Measurements from ENCODE around the gene TOLLIP.
A peak's percentile ranks its signal among the peaks of the same experiment; 100 is the strongest.

The TOLLIP gene

DNA sequence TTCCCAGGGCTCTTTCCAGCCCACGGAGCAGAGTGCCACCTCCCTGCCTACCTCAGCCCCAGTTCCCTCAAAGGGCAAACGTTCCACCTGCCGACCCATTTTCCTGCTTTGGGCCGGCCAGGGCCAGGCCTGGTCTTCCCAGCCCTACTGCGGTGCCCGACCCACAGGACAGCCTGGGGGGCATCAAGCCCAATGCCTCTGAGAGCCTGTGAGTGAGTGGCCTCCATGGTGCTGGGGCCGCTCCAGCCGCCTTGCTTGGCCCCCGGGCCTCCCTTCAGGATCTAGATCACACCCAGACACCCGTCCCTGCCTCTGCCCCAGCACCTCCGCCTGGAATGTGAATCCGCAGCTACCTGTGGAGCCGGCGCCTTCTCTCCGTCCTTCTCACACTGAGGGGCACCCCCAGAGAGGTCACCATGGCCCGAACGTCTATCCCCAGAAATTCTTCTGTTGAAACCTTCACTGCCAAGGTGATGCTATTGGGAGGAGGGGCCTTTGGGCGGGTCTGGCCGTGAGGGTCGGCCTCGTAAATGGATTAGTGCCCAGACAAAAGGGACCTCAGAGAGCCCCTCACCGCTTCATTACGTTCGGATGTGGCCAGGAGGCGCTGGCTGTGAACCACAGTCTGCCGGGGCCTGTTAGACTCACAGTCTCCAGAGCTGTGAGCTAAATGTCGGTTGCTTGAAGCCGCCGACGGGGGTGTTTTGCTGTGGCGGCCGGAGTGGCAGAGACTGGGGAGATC is 44.1 kb upstream of the TOLLIP start:
- TF ChIP-seq, protein P1, sequence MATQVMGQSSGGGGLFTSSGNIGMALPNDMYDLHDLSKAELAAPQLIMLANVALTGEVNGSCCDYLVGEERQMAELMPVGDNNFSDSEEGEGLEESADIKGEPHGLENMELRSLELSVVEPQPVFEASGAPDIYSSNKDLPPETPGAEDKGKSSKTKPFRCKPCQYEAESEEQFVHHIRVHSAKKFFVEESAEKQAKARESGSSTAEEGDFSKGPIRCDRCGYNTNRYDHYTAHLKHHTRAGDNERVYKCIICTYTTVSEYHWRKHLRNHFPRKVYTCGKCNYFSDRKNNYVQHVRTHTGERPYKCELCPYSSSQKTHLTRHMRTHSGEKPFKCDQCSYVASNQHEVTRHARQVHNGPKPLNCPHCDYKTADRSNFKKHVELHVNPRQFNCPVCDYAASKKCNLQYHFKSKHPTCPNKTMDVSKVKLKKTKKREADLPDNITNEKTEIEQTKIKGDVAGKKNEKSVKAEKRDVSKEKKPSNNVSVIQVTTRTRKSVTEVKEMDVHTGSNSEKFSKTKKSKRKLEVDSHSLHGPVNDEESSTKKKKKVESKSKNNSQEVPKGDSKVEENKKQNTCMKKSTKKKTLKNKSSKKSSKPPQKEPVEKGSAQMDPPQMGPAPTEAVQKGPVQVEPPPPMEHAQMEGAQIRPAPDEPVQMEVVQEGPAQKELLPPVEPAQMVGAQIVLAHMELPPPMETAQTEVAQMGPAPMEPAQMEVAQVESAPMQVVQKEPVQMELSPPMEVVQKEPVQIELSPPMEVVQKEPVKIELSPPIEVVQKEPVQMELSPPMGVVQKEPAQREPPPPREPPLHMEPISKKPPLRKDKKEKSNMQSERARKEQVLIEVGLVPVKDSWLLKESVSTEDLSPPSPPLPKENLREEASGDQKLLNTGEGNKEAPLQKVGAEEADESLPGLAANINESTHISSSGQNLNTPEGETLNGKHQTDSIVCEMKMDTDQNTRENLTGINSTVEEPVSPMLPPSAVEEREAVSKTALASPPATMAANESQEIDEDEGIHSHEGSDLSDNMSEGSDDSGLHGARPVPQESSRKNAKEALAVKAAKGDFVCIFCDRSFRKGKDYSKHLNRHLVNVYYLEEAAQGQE (IDR thresholded peaks at IDR 0.05; ENCODE audit: low read depth): no peak
- TF ChIP-seq TCF12 (IDR thresholded peaks at IDR 0.05; ENCODE audit: low read depth) (0 out of 2 replicates have a peak, but pooled peaks have one; percentile 16), CREB1 (IDR thresholded peaks at IDR 0.05; ENCODE audit: low read depth) (no peak), FOXM1 (IDR thresholded peaks at IDR 0.05; ENCODE audit: borderline replicate concordance, low read depth) (no peak), RAD21 (IDR thresholded peaks at IDR 0.05; ENCODE audit: low read depth) (no peak), ZBTB7A (IDR thresholded peaks at IDR 0.05; ENCODE audit: low read depth) (0 out of 2 replicates have a peak, but pooled peaks have one; percentile 32), TEAD4 (IDR thresholded peaks at IDR 0.05) (no peak), EGR1 (IDR thresholded peaks at IDR 0.05) (no peak), USF1 (IDR thresholded peaks at IDR 0.05) (no peak), CEBPB (IDR thresholded peaks at IDR 0.05) (no peak), NFIC (IDR thresholded peaks at IDR 0.05) (no peak), YY1 (IDR thresholded peaks at IDR 0.05; ENCODE audit: low read depth) (no peak), EP300 (IDR thresholded peaks at IDR 0.05; ENCODE audit: borderline replicate concordance) (no peak), TAF1 (IDR thresholded peaks at IDR 0.05; ENCODE audit: low read depth) (no peak)
- TF ChIP-seq, protein P2, sequence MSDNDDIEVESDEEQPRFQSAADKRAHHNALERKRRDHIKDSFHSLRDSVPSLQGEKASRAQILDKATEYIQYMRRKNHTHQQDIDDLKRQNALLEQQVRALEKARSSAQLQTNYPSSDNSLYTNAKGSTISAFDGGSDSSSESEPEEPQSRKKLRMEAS (IDR thresholded peaks at IDR 0.05): 0 out of 2 replicates have a peak, but pooled peaks have one; percentile 21

DNA sequence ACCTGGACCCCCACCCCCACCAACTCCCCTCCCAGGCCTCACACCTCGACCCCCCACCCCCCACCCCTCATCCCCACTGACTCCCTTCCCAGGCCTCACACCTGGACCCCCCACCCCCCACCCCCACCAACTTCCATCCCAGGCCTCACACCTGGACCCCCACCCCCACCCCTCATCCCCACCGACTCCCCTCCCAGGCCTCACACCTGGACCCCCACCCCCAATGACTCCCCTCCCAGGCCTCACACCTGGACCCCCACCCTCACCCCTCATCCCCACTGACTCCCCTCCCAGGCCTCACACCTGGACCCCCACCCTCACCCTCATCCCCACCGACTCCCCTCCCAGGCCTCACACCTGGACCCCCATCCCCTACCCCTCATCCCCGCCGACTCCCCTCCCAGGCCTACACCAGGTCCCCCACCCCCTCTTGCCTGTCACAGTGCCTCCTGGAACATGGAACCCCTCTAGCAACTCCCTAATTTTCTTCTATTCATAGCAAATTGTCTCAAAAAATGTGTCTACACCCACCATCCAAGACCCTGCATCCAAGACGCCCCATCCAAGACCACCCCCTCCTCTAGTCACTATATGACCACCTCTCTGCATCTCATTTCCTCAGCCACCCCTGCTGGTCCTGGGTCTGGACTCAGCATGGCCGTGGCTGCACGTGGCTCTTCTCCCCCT is 43.4 kb upstream of the TOLLIP start:
- no peak for TF ChIP-seq EGR1 (IDR thresholded peaks at IDR 0.05)
- no peak for TF ChIP-seq EP300 (IDR thresholded peaks at IDR 0.05; ENCODE audit: borderline replicate concordance)
- TF ChIP-seq YY1 (IDR thresholded peaks at IDR 0.05; ENCODE audit: low read depth): no peak
- no peak for TF ChIP-seq TEAD4 (IDR thresholded peaks at IDR 0.05)
- TF ChIP-seq USF1 (IDR thresholded peaks at IDR 0.05): no peak
- TF ChIP-seq CEBPB (IDR thresholded peaks at IDR 0.05): no peak
- no peak for TF ChIP-seq TAF1 (IDR thresholded peaks at IDR 0.05; ENCODE audit: low read depth)
- TF ChIP-seq TCF12 (IDR thresholded peaks at IDR 0.05; ENCODE audit: low read depth): no peak
- TF ChIP-seq, protein P2 (IDR thresholded peaks at IDR 0.05): no peak
- no peak for TF ChIP-seq FOXM1 (IDR thresholded peaks at IDR 0.05; ENCODE audit: borderline replicate concordance, low read depth)

- no peak for TF ChIP-seq TCF12 (IDR thresholded peaks at IDR 0.05; ENCODE audit: low read depth)
- TF ChIP-seq ZBTB7A (IDR thresholded peaks at IDR 0.05; ENCODE audit: low read depth): 0 out of 2 replicates have a peak, but pooled peaks have one; percentile 35
Observed at GRCh38 chr11:1351278-1351937, 42.0 kb upstream of the TOLLIP start.

DNA sequence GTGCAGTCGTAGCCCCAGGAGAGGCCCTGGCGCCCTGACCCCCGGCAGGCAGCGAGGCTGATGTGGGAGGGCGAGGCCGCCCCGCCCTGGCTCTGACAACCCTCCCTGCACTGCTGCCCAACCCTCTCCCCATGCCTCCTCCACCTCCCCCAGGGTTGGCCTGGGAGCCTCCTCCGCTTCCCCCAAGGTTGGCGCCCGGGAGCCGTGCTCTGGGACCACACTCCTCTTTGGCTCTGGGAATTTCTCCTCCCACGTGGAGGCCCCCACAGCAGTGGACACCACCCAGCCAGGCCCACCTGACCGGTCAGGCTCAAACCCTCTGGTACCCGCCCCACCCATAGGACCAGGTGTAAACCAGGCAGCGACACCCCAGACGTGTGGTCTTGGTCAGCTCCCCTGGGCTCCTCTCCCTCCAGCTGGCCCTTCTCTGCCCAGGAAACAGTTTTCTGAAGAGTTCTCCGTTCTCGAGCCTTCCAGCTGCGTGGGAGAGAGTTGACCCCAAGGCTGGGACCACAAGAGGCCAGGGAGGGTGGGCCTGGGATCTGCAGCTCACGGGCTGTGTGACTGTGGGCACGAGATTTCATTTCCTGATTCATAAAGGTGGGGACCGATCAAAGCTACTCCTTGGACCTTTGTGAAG is 40.8 kb upstream of the TOLLIP start:
- no peak for TF ChIP-seq EGR1 (IDR thresholded peaks at IDR 0.05)
- no peak for TF ChIP-seq EP300 (IDR thresholded peaks at IDR 0.05; ENCODE audit: borderline replicate concordance)
- no peak for TF ChIP-seq FOXM1 (IDR thresholded peaks at IDR 0.05; ENCODE audit: borderline replicate concordance, low read depth)
- TF ChIP-seq, protein P2 (IDR thresholded peaks at IDR 0.05): no peak
- TF ChIP-seq CEBPB (IDR thresholded peaks at IDR 0.05): no peak
- TF ChIP-seq YY1 (IDR thresholded peaks at IDR 0.05; ENCODE audit: low read depth): no peak
- TF ChIP-seq RAD21 (IDR thresholded peaks at IDR 0.05; ENCODE audit: low read depth): no peak
- TF ChIP-seq CREB1 (IDR thresholded peaks at IDR 0.05; ENCODE audit: low read depth): no peak
- no peak for TF ChIP-seq TEAD4 (IDR thresholded peaks at IDR 0.05)
- no peak for TF ChIP-seq ZBTB7A (IDR thresholded peaks at IDR 0.05; ENCODE audit: low read depth)
- no peak for TF ChIP-seq USF1 (IDR thresholded peaks at IDR 0.05)
- no peak for TF ChIP-seq TAF1 (IDR thresholded peaks at IDR 0.05; ENCODE audit: low read depth)

DNA sequence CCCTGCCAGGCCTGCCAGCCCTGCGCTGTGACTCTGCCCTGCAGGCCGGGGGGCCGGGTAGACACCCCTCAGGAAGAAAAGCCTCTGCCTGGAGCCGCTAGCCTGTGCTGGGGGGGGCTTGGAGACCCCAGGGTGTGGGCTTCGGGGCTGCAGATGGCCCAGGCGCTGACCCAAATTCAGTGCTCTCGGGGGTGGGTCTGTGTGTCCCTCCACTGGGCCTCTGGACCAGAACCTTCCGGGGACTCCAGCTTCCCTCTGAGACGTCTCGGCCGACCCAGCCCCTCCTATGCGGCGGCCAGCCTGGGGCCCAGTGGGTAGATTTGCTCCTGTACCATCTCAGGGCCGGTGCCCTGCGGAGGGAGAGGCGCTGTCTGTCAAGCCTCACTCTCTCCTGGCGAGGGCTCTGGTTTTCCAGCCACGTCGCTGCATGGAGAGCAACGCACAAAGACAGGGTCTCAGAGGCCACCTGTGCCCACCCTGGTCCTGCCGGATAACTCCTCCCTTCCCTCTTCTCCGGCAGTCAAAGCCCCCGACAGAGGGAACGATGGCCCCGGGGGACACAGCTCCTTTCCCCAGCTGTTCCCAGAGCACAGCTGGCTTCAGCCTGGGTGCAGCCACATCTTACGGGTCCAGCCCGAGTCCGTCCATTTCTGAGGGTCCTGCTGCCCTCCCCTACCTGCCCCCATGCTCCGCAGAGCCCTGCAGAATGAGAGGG is 40.1 kb upstream of the TOLLIP start:
- TF ChIP-seq EGR1 (IDR thresholded peaks at IDR 0.05) (no peak), TAF1 (IDR thresholded peaks at IDR 0.05; ENCODE audit: low read depth) (no peak), YY1 (IDR thresholded peaks at IDR 0.05; ENCODE audit: low read depth) (no peak), USF1 (IDR thresholded peaks at IDR 0.05) (no peak), TEAD4 (IDR thresholded peaks at IDR 0.05) (no peak), NFIC (IDR thresholded peaks at IDR 0.05) (no peak), FOXM1 (IDR thresholded peaks at IDR 0.05; ENCODE audit: borderline replicate concordance, low read depth) (no peak), ZBTB7A (IDR thresholded peaks at IDR 0.05; ENCODE audit: low read depth) (no peak), CEBPB (IDR thresholded peaks at IDR 0.05) (no peak), RAD21 (IDR thresholded peaks at IDR 0.05; ENCODE audit: low read depth) (no peak)
- TF ChIP-seq, protein P1 (IDR thresholded peaks at IDR 0.05; ENCODE audit: low read depth): no peak
- TF ChIP-seq, protein P2 (IDR thresholded peaks at IDR 0.05): no peak

All from Ishikawa (cell line).